HG02938 (cell line): Measurements from ENCODE around the gene CARMIL3.
A peak's percentile ranks its signal among the peaks of the same experiment; 100 is the strongest.

ENCODE experiments used
- ATAC-seq: cut with Tn5 transposase; IDR thresholded peaks from one replicate; pipeline ENCODE4 v1.9.1; 2021; ENCODE audit warnings: mild to moderate bottlenecking, moderate library complexity; ENCODE audit not compliant: unreplicated experiment

CARMIL3 gene

GRCh38 chr14:24113801-24114531 is 62.2 kb downstream of the CARMIL3 start:
- ATAC-seq, result peak; percentile 15

DNA sequence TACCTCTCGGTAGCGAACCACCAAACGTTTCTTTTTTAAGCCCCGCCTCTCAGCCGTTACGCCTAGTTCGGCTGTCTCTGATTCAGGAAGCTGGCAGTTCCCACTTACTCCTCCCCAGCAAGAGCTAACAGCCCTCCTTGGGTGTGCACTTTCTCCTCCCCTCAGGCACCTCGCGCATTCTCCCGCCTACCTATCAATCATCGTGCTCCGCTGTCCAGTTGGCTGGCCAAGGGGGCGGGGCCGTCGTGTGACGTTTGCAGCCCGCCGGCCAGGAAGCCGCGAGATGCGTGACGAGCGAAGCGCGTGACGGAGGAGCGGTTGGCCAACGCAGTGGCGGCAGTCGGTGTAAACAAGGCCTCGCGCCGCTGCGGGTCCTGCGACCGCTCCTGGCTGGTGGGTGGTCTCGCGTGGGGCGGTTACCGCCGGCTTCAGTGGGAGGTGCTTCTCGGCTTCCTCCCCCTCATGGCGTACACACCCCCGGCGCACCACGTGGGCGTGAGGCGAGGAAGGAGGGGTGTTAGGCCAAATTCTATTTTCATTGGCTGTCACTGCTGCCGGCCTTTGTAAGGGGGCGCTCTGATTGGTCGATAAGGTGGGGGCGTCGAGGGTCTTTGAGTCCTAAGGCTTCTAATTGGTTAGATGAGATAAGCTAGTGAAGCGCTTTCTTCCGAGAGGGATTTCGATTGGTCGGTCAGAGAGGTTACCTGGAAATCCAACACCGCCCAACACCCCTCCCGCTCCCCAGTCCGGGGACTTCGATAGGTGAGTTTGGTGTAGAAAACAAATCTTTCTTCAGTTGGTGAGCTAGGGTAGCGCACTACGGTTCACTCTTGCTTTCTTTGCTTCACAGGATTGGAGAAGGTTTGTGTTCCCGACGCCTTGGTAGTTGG is 63.0 kb downstream of the CARMIL3 start, which contains the start of the genes DCAF11 and NRL:
Gene DCAF11 (plus strand): TSS at position 246 of the 890 bp plus-strand sequence. CDS start 818 bp downstream, outside the sequence.
Gene NRL (minus strand): TSS at position 418 of the 890 bp plus-strand sequence. CDS start 32,101 bp downstream, outside the sequence.
- ATAC-seq, result peak; percentile 82

- ATAC-seq, result no peak
Measured at GRCh38 chr14:24115422-24116127, 63.8 kb downstream of the CARMIL3 start.

DNA sequence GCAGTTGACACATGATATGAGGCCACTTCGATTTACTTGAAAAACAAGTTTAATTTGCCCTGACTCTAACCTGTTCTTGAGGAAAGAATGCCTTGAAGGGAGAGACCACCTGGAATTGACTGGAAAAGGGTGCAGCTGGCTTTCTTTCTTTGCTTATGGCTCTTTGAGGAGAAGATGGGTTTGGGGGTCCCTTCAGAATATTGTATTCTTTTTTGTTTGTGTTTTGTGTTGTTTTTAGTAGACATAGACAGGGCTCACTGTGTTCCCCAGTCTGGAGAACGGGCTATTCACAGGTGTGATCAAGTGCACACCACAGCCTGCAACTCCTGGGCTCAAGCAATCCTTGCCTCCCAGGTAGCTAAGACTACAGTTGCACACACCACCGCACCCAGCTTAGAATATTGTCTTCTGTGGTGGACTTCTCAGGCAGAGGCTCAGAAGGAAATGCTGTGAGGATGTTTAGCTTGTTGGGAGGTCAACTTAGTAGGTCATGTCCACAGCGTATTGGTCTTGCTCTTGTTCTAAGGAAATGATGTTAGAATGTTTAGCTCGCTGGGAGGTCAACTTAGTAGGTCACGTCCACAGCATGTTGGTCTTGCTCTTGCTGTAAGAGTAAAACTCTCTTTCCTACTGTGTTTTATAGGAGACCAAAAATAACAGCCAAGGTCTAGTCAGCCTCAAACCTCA is 64.5 kb downstream of the CARMIL3 start:
- no peak for ATAC-seq

DNA sequence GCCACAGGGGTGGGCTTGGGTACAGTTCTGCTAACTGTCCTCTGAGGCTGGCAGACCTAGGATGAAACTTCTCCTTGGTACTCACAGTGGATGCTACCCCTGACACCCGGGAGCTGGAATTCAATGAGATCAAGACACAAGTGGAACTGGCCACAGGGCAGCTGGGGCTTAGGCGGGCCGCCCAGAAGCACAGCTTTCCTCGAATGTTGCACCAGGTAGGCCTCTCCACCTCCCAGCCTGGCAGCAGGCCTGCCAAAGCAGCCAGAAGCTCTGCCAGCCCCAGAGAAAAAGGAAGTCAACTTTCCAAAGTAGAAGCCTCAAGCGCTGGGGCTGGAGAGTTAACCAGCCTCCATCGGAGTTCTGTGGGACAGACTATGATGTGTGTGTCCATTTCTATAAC is 65.4 kb downstream of the CARMIL3 start:
- no peak for ATAC-seq
